K562 (cell line): ENCODE results near the gene MSN. TPM values are rescaled to one million over a fixed set of nuclear protein-coding genes. Genes with fewer than 3 reads are reported as not detected.

ENCODE experiments used
- ATAC-seq: fragments of 200-7000 bp; cut with Tn5 transposase; 3 replicates; pipeline ENCODE4 v1.9.1; 2020; ENCODE audit warnings: moderate library complexity
- BruUV-seq: library from RNA; stranded (reverse); fragments of 400-500 nt; replicated peaks from 2 replicates; lab custom pipeline; 2021; lab: Mats Ljungman, UMichigan
- CTCF ChIA-PET: fragments of 300-600 bp; formaldehyde crosslinking; extraction: SDS; loops from one replicate; lab custom pipeline; 2021; ENCODE audit warnings: low intra/inter-chr PET ratio; lab: Yijun Ruan, JAX
- POLR2A ChIA-PET: fragments of 300-600, 350-650 bp; sonication (Branson Sonifier 250); formaldehyde crosslinking; extraction: SDS; loops from one replicate; lab custom pipeline; 2021; ENCODE audit warnings: antibody characterized with exemption, inconsistent platforms; lab: Yijun Ruan, JAX
- DNase-seq, 4 experiments: peaks; one replicate each; pipeline versions ENCODE4 v3.0.0 to v3.0.0-alpha.2; 2011 to 2018; ENCODE audit warnings: low spot score in 3 of 4, mixed read lengths in 3 of 4; ENCODE audit errors: extremely low read depth in 1 of 4
- FAIRE-seq: peaks from 2 replicates; lab custom pipeline; 2011; peaks lifted over from hg19 to GRCh38; lab: Jason Lieb, UNC
- H2AFZ ChIP-seq: 2 replicates; pipeline ENCODE4 v1.6.0; 2011; ENCODE audit warnings: low read depth, low read length, control low read depth, inconsistent platforms
- H3K27ac ChIP-seq: fragments of 200-600 bp; 3 replicates; pipeline ENCODE4 v1.8.0; 2011; ENCODE audit warnings: low read depth, mild to moderate bottlenecking, control low read depth, inconsistent platforms, low read length, moderate library complexity, mixed read lengths; ENCODE audit errors: extremely low read depth
- H3K27me3 ChIP-seq, 2 experiments: fragments of 300-600 bp in 1 of 2; 2 replicates in 1 of 2; 3 replicates in 1 of 2; pipeline versions ENCODE4 v1.6.0 to v1.8.0; 2011; ENCODE audit warnings: inconsistent platforms in 2 of 2, low read length in 2 of 2, mild to moderate bottlenecking in 1 of 2, mixed read lengths in 1 of 2, moderate library complexity in 1 of 2; ENCODE audit not compliant: control insufficient read depth in 2 of 2, insufficient read depth in 2 of 2
- H3K36me3 ChIP-seq: fragments of 300-600 bp; 3 replicates; pipeline ENCODE4 v1.8.0; 2011; ENCODE audit warnings: mild to moderate bottlenecking, low read length, inconsistent platforms; ENCODE audit not compliant: control insufficient read depth, insufficient read depth
- H3K4me1 ChIP-seq, 2 experiments: fragments of 200-600 bp in 1 of 2; replicated peaks in 1 of 2; 2 replicates in 1 of 2; 3 replicates in 1 of 2; pipeline versions ENCODE4 v1.5.1 to v1.8.0; 2011; ENCODE audit warnings: inconsistent platforms in 2 of 2, low read length in 2 of 2, mild to moderate bottlenecking in 1 of 2, mixed read lengths in 1 of 2, moderate library complexity in 1 of 2; ENCODE audit not compliant: control insufficient read depth in 2 of 2, insufficient read depth in 2 of 2
- H3K4me2 ChIP-seq: 2 replicates; pipeline ENCODE4 v1.6.1; 2011; ENCODE audit warnings: low read length, control low read depth, inconsistent platforms, mixed read lengths; ENCODE audit not compliant: insufficient read depth
- H3K4me3 ChIP-seq: fragments of 200-600 bp; sonication (generic), shearing (Covaris generic); 2 replicates; pipeline ENCODE4 v1.5.1; 2016; ENCODE audit warnings: control low read depth, inconsistent platforms
- H3K79me2 ChIP-seq: fragments of 200-600 bp; 3 replicates; pipeline ENCODE4 v1.8.0; 2011; ENCODE audit warnings: low read length, inconsistent platforms; ENCODE audit not compliant: control insufficient read depth, insufficient read depth
- H3K9ac ChIP-seq, 2 experiments: 2 replicates each; pipeline versions ENCODE4 v1.6.0 to v1.6.1; 2011; ENCODE audit warnings: low read depth in 2 of 2, low read length in 2 of 2, control low read depth in 1 of 2, inconsistent platforms in 1 of 2, mild to moderate bottlenecking in 1 of 2, mixed read lengths in 1 of 2; ENCODE audit not compliant: insufficient read depth in 1 of 2
- H3K9me1 ChIP-seq: one replicate; pipeline ENCODE4 v1.6.0; 2011; ENCODE audit warnings: inconsistent platforms, mild to moderate bottlenecking, low read length, moderate library complexity; ENCODE audit not compliant: control insufficient read depth, insufficient read depth
- H3K9me3 ChIP-seq: replicated peaks from 2 replicates; pipeline ENCODE4 v1.5.1; 2011; ENCODE audit warnings: low read depth, low read length, inconsistent platforms; ENCODE audit not compliant: control insufficient read depth, insufficient read depth
- H4K20me1 ChIP-seq: replicated peaks from 2 replicates; pipeline ENCODE4 v1.6.1; 2011; ENCODE audit warnings: low read length, inconsistent platforms, mixed read lengths; ENCODE audit not compliant: control insufficient read depth, insufficient read depth
- SMARCB1 ChIP-seq: IDR thresholded peaks from 2 replicates; pipeline ENCODE4 v1.6.1; 2011; ENCODE audit warnings: improper control_type of control experiment, low read depth; ENCODE audit not compliant: insufficient read length
- ZHX1 ChIP-seq: fragments of 150-350 bp; conservative IDR thresholded peaks from 2 replicates; pipeline ENCODE4 v1.6.1; 2014; ENCODE audit warnings: low read length
- WGBS: fragments of 100-300 bp; shearing (Covaris generic); methylation state at CpG from one replicate; pipeline ENCODE4 v1.1.6; 2016; ENCODE audit warnings: low coverage, mixed read lengths; ENCODE audit not compliant: insufficient coverage; ENCODE audit errors: missing lambda C conversion rate; 5-methylcytosine and 5-hydroxymethylcytosine counted together
- in situ Hi-C: fragments of 300-500 bp; cut with MboI; formaldehyde crosslinking; loops from 4 replicates; pipeline ENCODE4 v1.15.0; 2018; ENCODE audit warnings: inconsistent platforms, mixed read lengths
- intact Hi-C: fragments of 100-400 bp; cut with micrococcal nuclease; formaldehyde crosslinking; loops from 2 replicates; pipeline ENCODE4 v1.14.2; 2022
- polyA plus RNA-seq, 8 experiments: library from polyadenylated mRNA; depleted of rRNA in 4 of 8; stranded (reverse) in 5 of 8; unstranded in 3 of 8; fragments of >200 nt; fragmentation: Nextera tagmentation in 2 of 8; fragmentation: Illumina TruSeq in 1 of 8; extraction: Ambion mirVana in 2 of 8; extraction: Trizol in 1 of 8; gene quantifications; 2 replicates each; pipeline versions ENCODE4 v1.2.1 to v1.2.3, GENCODE V29; 2011 to 2014; ENCODE audit warnings: inconsistent platforms in 1 of 8, missing spikeins in 1 of 8
- total RNA-seq, 7 experiments: library from RNA; depleted of rRNA in 6 of 7; stranded (reverse); fragments of >200 nt in 6 of 7; fragmentation: Illumina TruSeq in 2 of 7; extraction: Trizol in 2 of 7; gene quantifications; 2 replicates each; pipeline versions ENCODE4 v1.2.1 to v1.2.3, GENCODE V29; 2011 to 2021; ENCODE audit warnings: low replicate concordance in 1 of 7

The MSN gene
- total and polyA plus RNA-seq, 9 of the 15 experiments (the other 6 are each of a cell fraction or from before 2014, with no cell fraction given): 128 to 486 (median 237) TPM

DNA sequence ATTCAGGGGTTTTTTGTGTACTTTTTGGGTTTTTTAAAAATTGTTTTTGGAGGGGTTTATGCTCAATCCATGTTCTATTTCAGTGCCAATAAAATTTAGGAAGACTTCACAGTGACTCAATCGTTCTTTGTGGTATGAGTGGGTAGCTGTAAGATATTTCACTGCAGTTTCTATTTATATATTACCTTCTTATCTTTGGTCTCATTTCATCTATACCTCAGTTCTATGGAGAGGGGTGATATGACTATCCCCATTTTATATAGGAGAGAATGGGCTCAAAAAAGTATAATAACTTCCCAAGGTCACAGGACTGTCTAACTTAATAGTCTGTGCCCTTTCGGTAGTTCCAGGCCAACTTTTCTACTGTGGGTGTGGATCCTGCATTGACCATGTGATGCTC lies 74.4 kb downstream of the MSN start:
- H4K20me1 ChIP-seq: no peaks in the 10 kb centered on the region
- BruUV-seq: no TSS peak
- DNase-seq: no peak
- no peaks in the 10 kb centered on the region for H3K27me3 ChIP-seq
- no peak overlapping the region for H2AFZ ChIP-seq
- no peaks in the 10 kb centered on the region for H3K9me3 ChIP-seq
- no peak for FAIRE-seq
- in situ Hi-C loops (loop anchor here (10.0 kb wide), 1 partner anchor 157 kb away; no protein-coding TSS in a partner anchor), intact Hi-C loops (loop anchor here (10.0 kb wide), 1 partner anchor 663 kb away; no protein-coding TSS in a partner anchor)
- CTCF ChIA-PET: no interaction called here
- POLR2A ChIA-PET: interaction anchor here (0.6 kb wide), 1 partner anchor 163 kb away, joined by 3 read pairs; no protein-coding TSS in a partner anchor
- H3K9me1 ChIP-seq: no peaks in the 10 kb centered on the region
- 54% methylated on average over 2 of the region's 2 CpGs for WGBS
- TF ChIP-seq ZHX1 (no peak), SMARCB1 (no peak)
- ATAC-seq: no peak
- H3K79me2 ChIP-seq: no peaks in the 10 kb centered on the region
- H3K36me3 ChIP-seq: peaks cover 55% of the 10 kb centered on the region
- H3K4me1 ChIP-seq: no peaks in the 10 kb centered on the region; a peak in 1 of 5 replicates
- H3K9ac ChIP-seq: no peak overlapping the region
- H3K4me2 ChIP-seq: no peak overlapping the region
- H3K4me3 ChIP-seq: no peak overlapping the region
- H3K27ac ChIP-seq: no peak overlapping the region
